ENCODE measurements around the gene PPP1R15A. TPM values are rescaled to one million over a fixed set of nuclear protein-coding genes. Genes with fewer than 3 reads are reported as not detected.
A peak's percentile ranks its signal among the peaks of the same experiment; 100 is the strongest.

Gene PPP1R15A
- polyA plus RNA-seq, 1 donor (not counting 4 experiments of a cell fraction or from before 2014, with no cell fraction given): 36.6 TPM

DNA sequence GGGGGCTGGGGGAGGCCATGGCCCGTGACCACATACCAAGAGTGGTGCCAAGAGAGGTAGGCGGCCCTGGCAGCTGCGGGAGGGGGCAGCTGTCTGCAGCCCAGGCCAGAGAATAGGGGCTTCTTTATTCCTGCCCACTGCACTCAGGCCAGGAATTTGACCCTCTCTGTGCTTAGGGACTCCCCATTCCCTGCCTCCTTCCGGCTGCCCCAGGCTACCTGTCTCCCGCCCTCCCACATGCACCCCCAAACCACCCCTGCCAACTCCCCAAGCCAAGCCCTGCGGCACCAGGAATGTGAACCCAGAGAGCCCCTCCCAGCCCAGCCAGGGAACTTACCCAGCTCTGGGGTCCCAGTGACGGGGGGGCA is 4.5 kb upstream of the PPP1R15A start:
- Histone ChIP-seq H3K27ac (ENCODE audit: control insufficient read depth, insufficient read depth, low read length) (peak overlapping the region; percentile 31), H2AFZ (ENCODE audit: control insufficient read depth, low read length) (peak overlapping the region; percentile 96), H3K27me3 (ENCODE audit: control insufficient read depth, extremely low read depth, insufficient read depth, low read length) (no peaks in the 10 kb centered on the region), H3K9me3 (ENCODE audit: control insufficient read depth, low read depth, low read length) (no peaks in the 10 kb centered on the region), H3K79me2 (ENCODE audit: control insufficient read depth, insufficient read depth, low read length) (peaks cover 5% of the 10 kb centered on the region), H3K4me1 (ENCODE audit: control insufficient read depth, extremely low read depth, insufficient read depth, low read length) (peaks cover 11% of the 10 kb centered on the region), H3K4me3 (ENCODE audit: control insufficient read depth in 2 of 3, extremely low read depth in 1 of 3, insufficient read depth in 2 of 3, low read depth in 1 of 3, low read length in 3 of 3) (peak overlapping the region; percentile 2 to 57 (median 44)), H3K36me3 (ENCODE audit: control insufficient read depth in 2 of 2, extremely low read depth in 1 of 2, insufficient read depth in 2 of 2, low read length in 2 of 2) (peaks cover 0 to 2% of the 10 kb centered on the region in 2 experiments), H3K9ac (ENCODE audit: control insufficient read depth, extremely low read depth, insufficient read depth, low read length) (peak overlapping the region; percentile 58), H3K4me2 (ENCODE audit: control insufficient read depth, extremely low read depth, insufficient read depth, low read depth, low read length) (peak overlapping the region; percentile 68), H4K20me1 (ENCODE audit: control insufficient read depth, extremely low read depth, insufficient read depth, low read length) (no peaks in the 10 kb centered on the region), H3K9me1 (ENCODE audit: control insufficient read depth, extremely low read depth, insufficient read depth, low read length) (no peaks in the 10 kb centered on the region)
- TF ChIP-seq, protein P1, sequence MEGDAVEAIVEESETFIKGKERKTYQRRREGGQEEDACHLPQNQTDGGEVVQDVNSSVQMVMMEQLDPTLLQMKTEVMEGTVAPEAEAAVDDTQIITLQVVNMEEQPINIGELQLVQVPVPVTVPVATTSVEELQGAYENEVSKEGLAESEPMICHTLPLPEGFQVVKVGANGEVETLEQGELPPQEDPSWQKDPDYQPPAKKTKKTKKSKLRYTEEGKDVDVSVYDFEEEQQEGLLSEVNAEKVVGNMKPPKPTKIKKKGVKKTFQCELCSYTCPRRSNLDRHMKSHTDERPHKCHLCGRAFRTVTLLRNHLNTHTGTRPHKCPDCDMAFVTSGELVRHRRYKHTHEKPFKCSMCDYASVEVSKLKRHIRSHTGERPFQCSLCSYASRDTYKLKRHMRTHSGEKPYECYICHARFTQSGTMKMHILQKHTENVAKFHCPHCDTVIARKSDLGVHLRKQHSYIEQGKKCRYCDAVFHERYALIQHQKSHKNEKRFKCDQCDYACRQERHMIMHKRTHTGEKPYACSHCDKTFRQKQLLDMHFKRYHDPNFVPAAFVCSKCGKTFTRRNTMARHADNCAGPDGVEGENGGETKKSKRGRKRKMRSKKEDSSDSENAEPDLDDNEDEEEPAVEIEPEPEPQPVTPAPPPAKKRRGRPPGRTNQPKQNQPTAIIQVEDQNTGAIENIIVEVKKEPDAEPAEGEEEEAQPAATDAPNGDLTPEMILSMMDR (optimal IDR thresholded peaks at IDR 0.05 in 1 of 3, IDR thresholded peaks at IDR 0.05 in 1 of 3, conservative IDR thresholded peaks at IDR 0.05 in 1 of 3; ENCODE audit: extremely low read depth in 1 of 3, insufficient read depth in 2 of 3, low read length in 3 of 3): no peak
- no peak for TF ChIP-seq EZH2 (IDR thresholded peaks at IDR 0.05; ENCODE audit: low read length)
- no peak for FAIRE-seq
- DNase-seq (ENCODE audit: low read depth, low spot score): no peak
- dilution Hi-C loops (cut with MboI; ENCODE audit: extremely low pct_ligation_motif_present, low sequenced_read_pairs): no loop called here

DNA sequence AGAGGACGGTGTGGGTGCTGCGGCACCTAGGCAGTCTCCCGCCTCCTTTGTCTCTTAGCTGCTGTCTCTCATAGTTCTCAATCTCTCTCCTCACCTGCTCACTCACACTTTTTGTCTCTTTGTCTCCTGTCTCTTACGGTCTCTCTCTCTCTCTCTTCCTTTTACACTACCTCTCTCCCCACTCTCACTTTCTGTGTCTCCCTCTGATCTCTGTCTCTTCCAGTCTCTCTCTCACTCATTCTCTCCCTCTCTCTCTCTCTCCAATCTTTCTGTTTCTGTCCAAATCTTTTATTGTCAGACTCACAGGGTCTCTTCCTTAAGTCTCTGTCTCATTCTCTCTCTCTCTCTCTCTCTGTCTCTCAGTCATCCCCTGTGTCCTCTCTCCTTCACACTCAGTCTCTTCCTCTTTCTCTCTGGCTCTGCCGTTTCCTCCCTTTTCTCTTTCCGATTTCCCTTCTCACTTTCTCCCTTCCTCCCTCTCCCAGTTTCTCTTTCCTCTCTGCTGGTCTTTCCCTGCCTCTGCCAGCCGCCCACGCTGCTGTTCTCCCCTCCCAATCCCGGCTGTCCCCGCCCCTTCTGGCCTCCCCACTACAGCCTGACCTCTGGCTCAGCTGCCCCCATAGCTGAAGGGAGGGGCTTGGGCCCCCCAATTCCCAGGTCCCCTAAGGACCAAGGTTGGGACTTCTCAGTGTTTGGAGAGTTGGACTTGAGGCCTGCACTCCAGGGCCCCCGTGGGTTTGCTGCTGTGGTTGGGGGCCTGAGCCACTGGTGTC is 3.9 kb upstream of the PPP1R15A start, which contains the start of gene PLEKHA4:
PLEKHA4 (minus strand) TSS at position 504 of the 773 bp plus-strand sequence. CDS start 997 bp downstream, outside the sequence.
- no peak for FAIRE-seq
- H3K36me3 ChIP-seq (ENCODE audit: control insufficient read depth in 2 of 2, extremely low read depth in 1 of 2, insufficient read depth in 2 of 2, low read length in 2 of 2): peaks cover 1 to 6% of the 10 kb centered on the region in 2 experiments
- TF ChIP-seq, protein P1 (optimal IDR thresholded peaks at IDR 0.05 in 1 of 3, IDR thresholded peaks at IDR 0.05 in 1 of 3, conservative IDR thresholded peaks at IDR 0.05 in 1 of 3; ENCODE audit: extremely low read depth in 1 of 3, insufficient read depth in 2 of 3, low read length in 3 of 3): no peak
- no peak for TF ChIP-seq EZH2 (IDR thresholded peaks at IDR 0.05; ENCODE audit: low read length)
- H3K79me2 ChIP-seq (ENCODE audit: control insufficient read depth, insufficient read depth, low read length): peaks cover 11% of the 10 kb centered on the region
- H3K9me1 ChIP-seq (ENCODE audit: control insufficient read depth, extremely low read depth, insufficient read depth, low read length): peaks cover 1% of the 10 kb centered on the region
- no peak for DNase-seq (ENCODE audit: low read depth, low spot score)
- H3K4me3 ChIP-seq (ENCODE audit: control insufficient read depth in 2 of 3, extremely low read depth in 1 of 3, insufficient read depth in 2 of 3, low read depth in 1 of 3, low read length in 3 of 3): peak within 1 kb of the TSS; percentile 2 to 57 (median 44)
- no peaks in the 10 kb centered on the region for H3K9me3 ChIP-seq (ENCODE audit: control insufficient read depth, low read depth, low read length)
- peak within 1 kb of the TSS; percentile 58 for H3K9ac ChIP-seq (ENCODE audit: control insufficient read depth, extremely low read depth, insufficient read depth, low read length)
- no peaks in the 10 kb centered on the region for H3K27me3 ChIP-seq (ENCODE audit: control insufficient read depth, extremely low read depth, insufficient read depth, low read length)
- H4K20me1 ChIP-seq (ENCODE audit: control insufficient read depth, extremely low read depth, insufficient read depth, low read length): no peaks in the 10 kb centered on the region
- peaks cover 11% of the 10 kb centered on the region for H3K4me1 ChIP-seq (ENCODE audit: control insufficient read depth, extremely low read depth, insufficient read depth, low read length)
- dilution Hi-C loops (cut with MboI; ENCODE audit: extremely low pct_ligation_motif_present, low sequenced_read_pairs): no loop called here
- peak within 1 kb of the TSS; percentile 31 for H3K27ac ChIP-seq (ENCODE audit: control insufficient read depth, insufficient read depth, low read length)
- peak within 1 kb of the TSS; percentile 96 for H2AFZ ChIP-seq (ENCODE audit: control insufficient read depth, low read length)
- H3K4me2 ChIP-seq (ENCODE audit: control insufficient read depth, extremely low read depth, insufficient read depth, low read depth, low read length): peak within 1 kb of the TSS; percentile 68
